ENCODE results near the gene MAN1A2.

MAN1A2 gene

GRCh38 chr1:117372863-117373412 is 5.7 kb downstream of the MAN1A2 start:
- peaks cover 5% of the 10 kb centered on the region for H3K4me1 ChIP-seq (ENCODE audit: control insufficient read depth, insufficient read depth, low read length, poor library complexity, severe bottlenecking)
- no peak overlapping the region for H3K27ac ChIP-seq (ENCODE audit: low read depth, low read length, severe bottlenecking)
- no peak overlapping the region for H3K4me3 ChIP-seq (ENCODE audit: extremely low read depth, insufficient read depth, low read length, poor library complexity, severe bottlenecking)
- no peaks in the 10 kb centered on the region for H3K36me3 ChIP-seq (ENCODE audit: control insufficient read depth, insufficient read depth, low read length)
- WGBS, 2 experiments (ENCODE audit: insufficient coverage in 2 of 2) = 80 to 100% methylated on average over 1 to 2 of the region's 5 CpGs
- no peaks in the 10 kb centered on the region for H3K9me3 ChIP-seq (ENCODE audit: control insufficient read depth, low read length)

- WGBS, 2 experiments (ENCODE audit: insufficient coverage in 2 of 2) = 100% methylated on average over 2 of the region's 4 CpGs
- no peaks in the 10 kb centered on the region for H3K36me3 ChIP-seq (ENCODE audit: control insufficient read depth, insufficient read depth, low read length)
Measured at GRCh38 chr1:117373932-117374331, 6.7 kb downstream of the MAN1A2 start.

GRCh38 chr1:117375327-117375726 is 8.1 kb downstream of the MAN1A2 start:
- H3K4me3 ChIP-seq (ENCODE audit: extremely low read depth, insufficient read depth, low read length, poor library complexity, severe bottlenecking) = no peak overlapping the region
- no peak overlapping the region for H3K27ac ChIP-seq (ENCODE audit: low read depth, low read length, severe bottlenecking)
- H3K36me3 ChIP-seq (ENCODE audit: control insufficient read depth, insufficient read depth, low read length) = no peaks in the 10 kb centered on the region
- WGBS, 2 experiments (ENCODE audit: insufficient coverage in 2 of 2) = no CpG with 5 or more reads among the region's 1 CpG
- H3K4me1 ChIP-seq (ENCODE audit: control insufficient read depth, insufficient read depth, low read length, poor library complexity, severe bottlenecking) = peaks cover 5% of the 10 kb centered on the region
- no peaks in the 10 kb centered on the region for H3K9me3 ChIP-seq (ENCODE audit: control insufficient read depth, low read length)

More at GRCh38 chr1:117373932-117374331, 6.7 kb downstream of the MAN1A2 start:
- no peaks in the 10 kb centered on the region for H3K9me3 ChIP-seq (ENCODE audit: control insufficient read depth, low read length)
- H3K4me1 ChIP-seq (ENCODE audit: control insufficient read depth, insufficient read depth, low read length, poor library complexity, severe bottlenecking) = peaks cover 5% of the 10 kb centered on the region
- H3K27ac ChIP-seq (ENCODE audit: low read depth, low read length, severe bottlenecking) = no peak overlapping the region
- H3K4me3 ChIP-seq (ENCODE audit: extremely low read depth, insufficient read depth, low read length, poor library complexity, severe bottlenecking) = no peak overlapping the region

GRCh38 chr1:117387060-117387633 is 19.9 kb downstream of the MAN1A2 start:
- Histone ChIP-seq H3K27ac (ENCODE audit: low read depth, low read length, severe bottlenecking) (no peak overlapping the region), H3K9me3 (ENCODE audit: control insufficient read depth, low read length) (peaks cover 13% of the 10 kb centered on the region), H3K4me3 (ENCODE audit: extremely low read depth, insufficient read depth, low read length, poor library complexity, severe bottlenecking) (no peak overlapping the region), H3K4me1 (ENCODE audit: control insufficient read depth, insufficient read depth, low read length, poor library complexity, severe bottlenecking) (no peaks in the 10 kb centered on the region), H3K36me3 (ENCODE audit: control insufficient read depth, insufficient read depth, low read length) (no peaks in the 10 kb centered on the region)
- WGBS, 2 experiments (ENCODE audit: insufficient coverage in 2 of 2) = no CpG with 5 or more reads among the region's 2 CpGs

- H3K36me3 ChIP-seq (ENCODE audit: control insufficient read depth, insufficient read depth, low read length) = no peaks in the 10 kb centered on the region
- H3K9me3 ChIP-seq (ENCODE audit: control insufficient read depth, low read length) = peaks cover 6% of the 10 kb centered on the region
- H3K27ac ChIP-seq (ENCODE audit: low read depth, low read length, severe bottlenecking) = no peak overlapping the region
- no peaks in the 10 kb centered on the region for H3K4me1 ChIP-seq (ENCODE audit: control insufficient read depth, insufficient read depth, low read length, poor library complexity, severe bottlenecking)
- no peak overlapping the region for H3K4me3 ChIP-seq (ENCODE audit: extremely low read depth, insufficient read depth, low read length, poor library complexity, severe bottlenecking)
- 90 to 91% methylated on average over 1 to 3 of the region's 3 CpGs for WGBS, 2 experiments (ENCODE audit: insufficient coverage in 2 of 2)
Measured at GRCh38 chr1:117388328-117388727, 21.1 kb downstream of the MAN1A2 start.

GRCh38 chr1:117389284-117389683 is 22.0 kb downstream of the MAN1A2 start:
- H3K9me3 ChIP-seq (ENCODE audit: control insufficient read depth, low read length) = no peaks in the 10 kb centered on the region
- no peaks in the 10 kb centered on the region for H3K4me1 ChIP-seq (ENCODE audit: control insufficient read depth, insufficient read depth, low read length, poor library complexity, severe bottlenecking)
- no peak overlapping the region for H3K4me3 ChIP-seq (ENCODE audit: extremely low read depth, insufficient read depth, low read length, poor library complexity, severe bottlenecking)
- 100% methylated on average over 1 of the region's 3 CpGs; no CpG with 5 or more reads in 1 of the 2 experiments for WGBS, 2 experiments (ENCODE audit: insufficient coverage in 2 of 2)
- H3K36me3 ChIP-seq (ENCODE audit: control insufficient read depth, insufficient read depth, low read length) = no peaks in the 10 kb centered on the region
- no peak overlapping the region for H3K27ac ChIP-seq (ENCODE audit: low read depth, low read length, severe bottlenecking)

GRCh38 chr1:117389779-117390178 is 22.5 kb downstream of the MAN1A2 start:
- 71 to 86% methylated on average over 1 of the region's 1 CpG for WGBS, 2 experiments (ENCODE audit: insufficient coverage in 2 of 2)
- Histone ChIP-seq H3K9me3 (ENCODE audit: control insufficient read depth, low read length) (no peaks in the 10 kb centered on the region), H3K4me1 (ENCODE audit: control insufficient read depth, insufficient read depth, low read length, poor library complexity, severe bottlenecking) (no peaks in the 10 kb centered on the region), H3K4me3 (ENCODE audit: extremely low read depth, insufficient read depth, low read length, poor library complexity, severe bottlenecking) (no peak overlapping the region), H3K36me3 (ENCODE audit: control insufficient read depth, insufficient read depth, low read length) (no peaks in the 10 kb centered on the region), H3K27ac (ENCODE audit: low read depth, low read length, severe bottlenecking) (no peak overlapping the region)

- no peaks in the 10 kb centered on the region for H3K36me3 ChIP-seq (ENCODE audit: control insufficient read depth, insufficient read depth, low read length)
- no peak overlapping the region for H3K27ac ChIP-seq (ENCODE audit: low read depth, low read length, severe bottlenecking)
- no peaks in the 10 kb centered on the region for H3K4me1 ChIP-seq (ENCODE audit: control insufficient read depth, insufficient read depth, low read length, poor library complexity, severe bottlenecking)
- H3K4me3 ChIP-seq (ENCODE audit: extremely low read depth, insufficient read depth, low read length, poor library complexity, severe bottlenecking) = no peak overlapping the region
- WGBS, 2 experiments (ENCODE audit: insufficient coverage in 2 of 2) = 86 to 90% methylated on average over 1 of the region's 1 CpG
- H3K9me3 ChIP-seq (ENCODE audit: control insufficient read depth, low read length) = no peaks in the 10 kb centered on the region
Measured at GRCh38 chr1:117392771-117393170, 25.5 kb downstream of the MAN1A2 start.

GRCh38 chr1:117396074-117396473 is 28.8 kb downstream of the MAN1A2 start:
- H3K36me3 ChIP-seq (ENCODE audit: control insufficient read depth, insufficient read depth, low read length) = no peaks in the 10 kb centered on the region
- no peak overlapping the region for H3K27ac ChIP-seq (ENCODE audit: low read depth, low read length, severe bottlenecking)
- no peaks in the 10 kb centered on the region for H3K9me3 ChIP-seq (ENCODE audit: control insufficient read depth, low read length)
- H3K4me3 ChIP-seq (ENCODE audit: extremely low read depth, insufficient read depth, low read length, poor library complexity, severe bottlenecking) = no peak overlapping the region
- H3K4me1 ChIP-seq (ENCODE audit: control insufficient read depth, insufficient read depth, low read length, poor library complexity, severe bottlenecking) = no peaks in the 10 kb centered on the region

- Histone ChIP-seq H3K9me3 (ENCODE audit: control insufficient read depth, low read length) (no peaks in the 10 kb centered on the region), H3K36me3 (ENCODE audit: control insufficient read depth, insufficient read depth, low read length) (no peaks in the 10 kb centered on the region), H3K4me3 (ENCODE audit: extremely low read depth, insufficient read depth, low read length, poor library complexity, severe bottlenecking) (no peak overlapping the region), H3K4me1 (ENCODE audit: control insufficient read depth, insufficient read depth, low read length, poor library complexity, severe bottlenecking) (no peaks in the 10 kb centered on the region), H3K27ac (ENCODE audit: low read depth, low read length, severe bottlenecking) (no peak overlapping the region)
Measured at GRCh38 chr1:117396636-117397035, 29.4 kb downstream of the MAN1A2 start.

GRCh38 chr1:117398957-117399356 is 31.7 kb downstream of the MAN1A2 start:
- no peaks in the 10 kb centered on the region for H3K4me1 ChIP-seq (ENCODE audit: control insufficient read depth, insufficient read depth, low read length, poor library complexity, severe bottlenecking)
- H3K27ac ChIP-seq (ENCODE audit: low read depth, low read length, severe bottlenecking) = no peak overlapping the region
- 84 to 98% methylated on average over 5 of the region's 6 CpGs for WGBS, 2 experiments (ENCODE audit: insufficient coverage in 2 of 2)
- peaks cover 10% of the 10 kb centered on the region for H3K36me3 ChIP-seq (ENCODE audit: control insufficient read depth, insufficient read depth, low read length)
- peaks cover 7% of the 10 kb centered on the region for H3K9me3 ChIP-seq (ENCODE audit: control insufficient read depth, low read length)
- H3K4me3 ChIP-seq (ENCODE audit: extremely low read depth, insufficient read depth, low read length, poor library complexity, severe bottlenecking) = no peak overlapping the region
